NB4 (cell line): ENCODE measurements around the gene SLC39A11.
"Not testable (repeated sequence)": the region's sequence is repeated elsewhere in the genome, so short reads cannot be mapped to it uniquely, and the experiment has no call there.

Source experiments
- DNase-seq: peaks from one replicate; pipeline ENCODE4 v3.0.0; 2010; ENCODE audit warnings: low read depth
- H3K4me3 ChIP-seq: one replicate; pipeline ENCODE4 v1.5.1; 2011; ENCODE audit warnings: mild to moderate bottlenecking, low read depth, low read length, moderate library complexity
- CTCF ChIP-seq: IDR thresholded peaks from one replicate; pipeline ENCODE4 v1.5.1; 2012; ENCODE audit warnings: low read depth, low read length
- MAX ChIP-seq: IDR thresholded peaks from 2 replicates; pipeline ENCODE4 v1.6.1; 2011; ENCODE audit warnings: low read depth, low read length
- MYC ChIP-seq: IDR thresholded peaks from 2 replicates; pipeline ENCODE4 v1.6.1; 2011; ENCODE audit warnings: low read depth, low read length
- POLR2A ChIP-seq: IDR thresholded peaks from 2 replicates; pipeline ENCODE4 v1.6.1; 2011; ENCODE audit warnings: mild to moderate bottlenecking; ENCODE audit not compliant: insufficient read length; ENCODE audit errors: extremely low read depth

Gene SLC39A11

GRCh38 chr17:73010414-73010813, 82.1 kb downstream of the SLC39A11 start:
- no peak overlapping the region for H3K4me3 ChIP-seq
- no peak for DNase-seq
- no peak for TF ChIP-seq POLR2A
- TF ChIP-seq MYC, result no peak
- TF ChIP-seq MAX, result no peak
- no peak for TF ChIP-seq CTCF

GRCh38 chr17:73007407-73007806, 85.1 kb downstream of the SLC39A11 start:
- TF ChIP-seq MYC (no peak), MAX (no peak), CTCF (no peak)
- no peak overlapping the region for H3K4me3 ChIP-seq
- DNase-seq, result no peak

- no peak overlapping the region for H3K4me3 ChIP-seq
- no peak for TF ChIP-seq MYC
- TF ChIP-seq POLR2A, result no peak
- no peak for TF ChIP-seq MAX
- TF ChIP-seq CTCF, result no peak
- DNase-seq, result no peak
Observed at GRCh38 chr17:73005360-73005759, 87.1 kb downstream of the SLC39A11 start.

- TF ChIP-seq MAX (no peak), POLR2A (no peak), MYC (no peak), CTCF (no peak)
- H3K4me3 ChIP-seq, result no peak overlapping the region
- DNase-seq, result no peak
Observed at GRCh38 chr17:73003487-73003886, 89.0 kb downstream of the SLC39A11 start.

- DNase-seq, result no peak
- TF ChIP-seq POLR2A, result no peak
- TF ChIP-seq MYC, result no peak
- TF ChIP-seq MAX, result no peak
- no peak for TF ChIP-seq CTCF
- H3K4me3 ChIP-seq, result no peak overlapping the region
Observed at GRCh38 chr17:73000832-73001231, 91.7 kb downstream of the SLC39A11 start.

GRCh38 chr17:72999474-72999873, 93.0 kb downstream of the SLC39A11 start:
- not testable (repeated sequence) for DNase-seq, H3K4me3 ChIP-seq
